ENCODE data around the gene TNFRSF17.
A peak's percentile ranks its signal among the peaks of the same experiment; 100 is the strongest.
"Not testable (repeated sequence)": the region's sequence is repeated elsewhere in the genome, so short reads cannot be mapped to it uniquely, and the experiment has no call there.

The TNFRSF17 gene

DNA sequence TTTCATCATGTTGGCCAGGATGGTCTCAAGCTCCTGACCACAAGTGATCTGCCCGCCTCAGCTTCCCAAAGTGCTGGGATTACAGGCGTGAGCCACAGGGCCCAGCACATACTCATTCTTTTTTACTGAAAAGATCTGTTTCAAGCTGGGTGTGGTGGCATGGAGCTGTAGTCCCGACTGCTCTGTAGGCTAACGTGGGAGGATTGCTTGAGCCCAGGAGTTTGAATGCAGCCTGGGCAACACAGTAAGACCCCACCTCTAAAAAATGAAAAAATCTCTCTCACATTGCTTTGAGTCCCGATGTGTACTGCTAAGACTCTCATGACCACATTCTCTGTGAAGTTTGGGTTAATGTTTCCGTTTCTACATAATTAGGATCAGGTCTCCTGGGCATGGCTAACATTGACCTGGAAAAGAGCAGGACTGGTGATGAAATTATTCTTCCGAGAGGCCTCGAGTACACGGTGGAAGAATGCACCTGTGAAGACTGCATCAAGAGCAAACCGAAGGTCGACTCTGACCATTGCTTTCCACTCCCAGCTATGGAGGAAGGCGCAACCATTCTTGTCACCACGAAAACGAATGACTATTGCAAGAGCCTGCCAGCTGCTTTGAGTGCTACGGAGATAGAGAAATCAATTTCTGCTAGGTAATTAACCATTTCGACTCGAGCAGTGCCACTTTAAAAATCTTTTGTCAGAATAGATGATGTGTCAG is 2.3 kb downstream of the TNFRSF17 start:
- no peaks in the 10 kb centered on the region for H3K4me1 ChIP-seq
- no peak for TF ChIP-seq CTCF (IDR thresholded peaks at IDR 0.05)
- intact Hi-C loops (cut with DNase I; ENCODE audit: low total_unique reads) = no loop called here
- H3K27me3 ChIP-seq = peaks cover 0 to 3% of the 10 kb centered on the region in 2 donors
- H3K4me3 ChIP-seq = no peak overlapping the region
- no peak for DNase-seq
- H3K27ac ChIP-seq = no peak overlapping the region
- H3K9me3 ChIP-seq = no peaks in the 10 kb centered on the region
- peaks cover 0 to 19% (median 0%) of the 10 kb centered on the region in 3 donors for H3K36me3 ChIP-seq

GRCh38 chr16:11968577-11968976 is 3.6 kb downstream of the TNFRSF17 start:
- no peak for DNase-seq
- peaks cover 0 to 3% of the 10 kb centered on the region in 2 donors for H3K27me3 ChIP-seq
- intact Hi-C loops (cut with DNase I; ENCODE audit: low total_unique reads) = no loop called here
- no peak for TF ChIP-seq CTCF (IDR thresholded peaks at IDR 0.05)
- H3K36me3 ChIP-seq = peaks cover 0 to 31% (median 0%) of the 10 kb centered on the region in 3 donors
- no peak overlapping the region for H3K27ac ChIP-seq
- H3K4me3 ChIP-seq = no peak overlapping the region
- H3K4me1 ChIP-seq = no peaks in the 10 kb centered on the region
- no peaks in the 10 kb centered on the region for H3K9me3 ChIP-seq

- not testable (repeated sequence) for H3K4me1 ChIP-seq, H3K27ac ChIP-seq, DNase-seq, H3K27me3 ChIP-seq, H3K9me3 ChIP-seq, H3K4me3 ChIP-seq
- peaks cover 0 to 38% (median 0%) of the 10 kb centered on the region in 3 donors for H3K36me3 ChIP-seq
- intact Hi-C loops (cut with DNase I; ENCODE audit: low total_unique reads) = loop anchor here (10.0 kb wide), 2 partner anchors 55 to 95 kb away; partner anchors contain the start of gene GSPT1
Observed at GRCh38 chr16:11970292-11970691, 5.3 kb downstream of the TNFRSF17 start.

GRCh38 chr16:11972128-11972527 is 7.1 kb downstream of the TNFRSF17 start:
- H3K27me3 ChIP-seq = peaks cover 0 to 3% of the 10 kb centered on the region in 2 donors
- peaks cover 0 to 38% (median 0%) of the 10 kb centered on the region in 3 donors for H3K36me3 ChIP-seq
- TF ChIP-seq CTCF (IDR thresholded peaks at IDR 0.05) = no peak
- no peak overlapping the region for H3K27ac ChIP-seq
- intact Hi-C loops (cut with DNase I; ENCODE audit: low total_unique reads) = loop anchor here (10.0 kb wide), 2 partner anchors 57 to 93 kb away; partner anchors contain the start of gene GSPT1
- no peak for DNase-seq
- peaks cover 0 to 13% (median 8%) of the 10 kb centered on the region in 4 donors for H3K4me1 ChIP-seq
- no peak overlapping the region for H3K4me3 ChIP-seq
- no peaks in the 10 kb centered on the region for H3K9me3 ChIP-seq

DNA sequence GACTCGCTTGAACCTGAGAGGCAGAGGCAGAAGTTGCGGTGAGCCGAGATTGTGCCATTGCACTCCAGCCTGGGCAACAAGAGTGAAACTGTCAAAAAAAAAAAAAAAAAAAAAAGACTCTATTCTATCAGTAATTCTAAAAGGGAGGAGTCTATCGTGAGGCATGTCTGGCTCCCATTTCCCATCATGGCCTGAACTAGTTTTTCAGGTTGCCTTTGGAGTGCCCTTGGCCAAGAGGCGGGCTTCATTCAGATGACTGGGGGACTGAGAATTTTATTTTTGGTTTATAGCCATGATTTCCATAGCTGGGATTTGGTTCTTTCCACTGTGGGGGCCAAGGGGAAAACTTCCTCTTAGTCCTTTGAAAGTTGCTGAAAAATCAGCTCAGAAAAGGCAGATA is 8.1 kb downstream of the TNFRSF17 start:
- no peak for TF ChIP-seq CTCF (IDR thresholded peaks at IDR 0.05)
- H3K4me3 ChIP-seq = no peak overlapping the region
- H3K9me3 ChIP-seq = no peaks in the 10 kb centered on the region
- H3K4me1 ChIP-seq = peaks cover 0 to 23% (median 12%) of the 10 kb centered on the region in 4 donors
- intact Hi-C loops (cut with DNase I; ENCODE audit: low total_unique reads) = loop anchor here (10.0 kb wide), 2 partner anchors 58 to 92 kb away; partner anchors contain the start of gene GSPT1
- no peak overlapping the region for H3K27ac ChIP-seq
- peaks cover 0 to 38% (median 0%) of the 10 kb centered on the region in 3 donors for H3K36me3 ChIP-seq
- DNase-seq = no peak
- peaks cover 0 to 3% of the 10 kb centered on the region in 2 donors for H3K27me3 ChIP-seq

GRCh38 chr16:11976850-11977375 is 11.9 kb downstream of the TNFRSF17 start:
- Histone ChIP-seq H3K27ac (peak overlapping the region; percentile 75 to 87), H3K9me3 (no peaks in the 10 kb centered on the region), H3K4me1 (peaks cover 0 to 23% (median 13%) of the 10 kb centered on the region in 4 donors), H3K36me3 (peaks cover 0 to 22% (median 0%) of the 10 kb centered on the region in 3 donors), H3K27me3 (no peaks in the 10 kb centered on the region), H3K4me3 (peak overlapping the region; percentile 82 to 93)
- DNase-seq = peak in 1 of 2 donors; percentile 22
- no peak for TF ChIP-seq CTCF (IDR thresholded peaks at IDR 0.05)
- intact Hi-C loops (cut with DNase I; ENCODE audit: low total_unique reads) = loop anchor here (10.0 kb wide), 2 partner anchors 62 to 88 kb away; partner anchors contain the start of gene GSPT1

Measured in tibial artery (tissue), 4 donors.